GM18907 (cell line): ENCODE measurements around the gene PXMP4.

Experiments
- ATAC-seq: cut with Tn5 transposase; IDR thresholded peaks from one replicate; pipeline ENCODE4 v1.9.1; 2021; ENCODE audit warnings: mild to moderate bottlenecking, moderate library complexity; ENCODE audit not compliant: unreplicated experiment

Gene PXMP4

DNA sequence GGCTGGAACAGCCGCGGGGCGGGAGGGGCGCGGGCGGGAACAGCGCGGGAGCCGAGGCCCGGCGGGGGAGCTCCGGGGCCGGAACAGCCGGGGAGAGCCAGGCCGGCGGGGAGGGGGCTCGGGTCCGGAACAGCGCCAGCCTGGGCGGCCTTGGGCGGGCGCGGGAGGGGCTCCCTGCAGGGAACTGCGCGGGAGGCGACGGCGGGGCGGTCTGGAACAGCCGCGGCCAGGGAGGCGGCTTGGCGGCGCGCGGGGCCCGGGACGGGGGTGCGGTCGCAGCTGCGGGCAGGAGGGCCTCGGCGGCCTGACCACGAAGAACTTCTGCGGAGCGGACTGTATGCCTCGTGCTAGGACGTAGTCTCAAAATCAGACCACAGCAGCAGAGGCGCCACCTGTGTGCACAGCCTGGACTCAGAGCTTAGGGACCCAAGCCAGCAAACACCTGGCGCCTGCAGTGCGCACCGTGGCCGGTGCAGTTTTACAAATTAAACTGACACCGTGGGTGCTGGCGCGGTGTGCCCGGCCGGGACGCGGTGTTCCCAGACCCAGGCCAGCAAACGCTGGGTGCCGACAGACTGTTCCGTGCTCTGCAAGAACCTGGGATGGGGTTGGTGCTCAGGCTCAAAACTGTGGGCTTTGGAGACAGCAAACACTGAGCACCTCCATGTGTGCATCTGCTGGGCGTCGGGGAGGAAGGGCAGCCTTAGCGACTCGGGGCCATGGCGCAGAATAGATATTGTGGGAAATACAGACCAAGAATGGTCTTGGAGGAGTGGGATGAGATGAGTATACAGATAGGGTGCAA lies 12.3 kb upstream of the PXMP4 start:
- ATAC-seq, result peak; percentile 65

DNA sequence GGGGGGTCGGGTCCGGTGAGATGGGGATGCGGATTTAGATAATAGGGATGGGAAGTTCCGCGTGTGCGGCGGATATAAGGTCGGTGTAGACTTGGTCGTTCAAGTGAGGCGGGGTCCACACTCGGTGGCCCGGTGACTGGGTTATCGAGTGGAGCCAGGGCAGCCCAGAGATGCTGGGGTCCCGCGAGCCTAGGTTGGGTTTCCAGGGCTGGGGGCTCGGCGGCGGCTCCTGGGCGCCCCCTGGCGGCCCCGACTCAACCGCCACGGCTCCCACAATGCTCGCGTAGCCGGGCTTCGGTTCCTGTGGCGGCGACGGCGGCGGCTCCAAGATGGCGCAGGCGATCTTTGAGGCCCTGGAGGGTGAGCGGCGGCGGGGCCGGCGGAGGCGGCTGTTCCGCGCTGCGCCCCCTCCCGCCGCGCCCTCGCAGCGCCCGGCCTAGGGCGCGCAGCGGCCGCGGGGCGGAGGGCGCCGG lies 11.6 kb upstream of the PXMP4 start, which contains the start of gene ZNF341:
ZNF341 (plus strand) TSS at position 304 of the 473 bp plus-strand sequence; CDS start at position 330, 26 bp downstream.
- peak; percentile 80 for ATAC-seq

DNA sequence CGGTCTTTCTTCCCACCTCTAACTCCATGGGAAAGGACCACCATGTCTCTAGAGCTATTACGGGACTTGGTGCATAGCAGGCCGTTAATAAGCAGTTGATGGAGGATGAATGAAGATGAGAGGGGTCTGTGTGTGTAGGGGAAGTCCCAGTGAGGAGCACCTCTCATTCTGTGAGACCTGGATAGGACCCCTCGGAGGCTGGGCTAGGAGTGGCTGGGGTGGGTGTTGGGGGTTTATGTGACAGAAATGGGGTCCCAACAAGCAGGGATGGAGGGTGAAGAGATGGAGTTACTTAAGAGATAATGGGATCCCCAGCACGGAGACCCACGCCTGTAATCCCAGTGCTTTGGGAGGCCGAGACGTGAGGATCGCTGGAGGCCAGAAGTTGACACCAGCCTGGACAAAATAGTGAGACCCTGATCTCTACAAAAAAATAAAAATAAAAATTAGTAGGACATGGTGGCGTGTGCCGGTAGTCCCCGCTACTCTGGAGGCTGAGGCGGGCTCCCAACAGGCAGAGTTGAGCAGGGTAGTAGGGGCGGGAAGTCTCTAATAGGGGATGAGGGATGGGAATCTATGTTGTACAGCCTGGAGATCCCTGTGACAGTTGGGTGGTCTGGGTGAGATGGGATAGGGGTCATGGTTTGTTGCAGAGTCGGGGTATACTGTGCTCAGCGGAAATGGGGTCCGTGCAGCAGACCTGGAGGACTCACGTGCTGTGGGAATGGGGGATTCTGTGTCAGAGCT lies 11.0 kb upstream of the PXMP4 start:
- no peak for ATAC-seq

DNA sequence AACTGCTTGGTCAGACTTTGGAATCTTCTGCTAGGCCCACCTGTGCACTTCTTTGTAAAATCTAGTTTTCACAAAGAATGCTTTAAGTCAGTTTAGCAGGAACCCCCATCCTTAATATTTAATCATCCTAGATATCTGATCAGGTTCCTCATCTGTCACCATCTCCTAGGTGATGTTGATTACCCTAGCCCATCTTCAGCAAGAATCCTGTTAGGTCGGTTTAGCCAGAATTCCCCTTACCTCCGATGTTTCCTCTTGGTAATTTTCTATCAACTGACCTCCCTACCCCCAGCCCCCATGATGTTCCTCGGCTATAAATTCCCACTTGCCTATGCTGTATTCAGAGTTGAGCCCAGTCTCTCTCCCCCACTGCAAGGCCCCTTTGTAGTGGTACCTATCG lies 9.0 kb upstream of the PXMP4 start:
- ATAC-seq, result no peak

DNA sequence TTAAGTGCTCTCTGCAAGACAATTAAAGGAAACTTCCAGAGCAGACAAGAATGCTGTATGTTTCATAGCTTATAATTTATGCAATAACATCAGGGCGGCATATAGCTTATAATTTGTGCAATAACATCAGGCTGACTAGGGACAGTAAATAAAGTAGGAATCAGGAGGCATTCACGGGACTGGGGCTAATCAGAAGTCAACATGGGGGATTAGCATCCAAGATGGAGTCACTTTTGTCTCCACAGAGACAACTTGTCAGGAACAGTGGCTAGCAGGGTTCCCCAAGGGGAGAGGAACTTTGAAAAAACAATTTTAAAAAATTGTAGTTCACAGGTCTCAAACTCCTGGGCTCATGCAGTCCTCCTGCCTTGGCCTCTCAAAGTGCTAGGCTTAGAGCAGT lies 8.4 kb upstream of the PXMP4 start:
- ATAC-seq, result no peak

DNA sequence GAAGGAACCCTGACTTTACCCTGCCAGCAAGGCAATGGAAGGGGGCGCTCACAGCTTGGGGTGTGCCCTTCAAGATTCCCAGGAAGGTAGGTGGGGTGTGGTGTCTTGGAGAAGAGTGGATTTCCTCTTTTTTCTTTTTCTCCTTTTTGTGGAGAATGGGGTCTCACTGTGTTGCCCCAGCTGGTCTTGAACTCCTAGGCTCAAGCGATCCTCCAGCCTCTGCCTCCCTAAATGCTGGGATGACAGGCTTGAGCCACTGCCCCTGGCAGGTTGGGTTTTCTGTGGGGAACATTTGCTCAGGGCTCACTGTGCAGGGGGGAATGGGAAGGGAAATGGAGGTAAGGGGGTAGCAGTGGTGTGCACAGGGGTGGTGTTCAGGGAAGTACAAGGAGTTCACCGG lies 7.7 kb upstream of the PXMP4 start:
- ATAC-seq, result no peak

DNA sequence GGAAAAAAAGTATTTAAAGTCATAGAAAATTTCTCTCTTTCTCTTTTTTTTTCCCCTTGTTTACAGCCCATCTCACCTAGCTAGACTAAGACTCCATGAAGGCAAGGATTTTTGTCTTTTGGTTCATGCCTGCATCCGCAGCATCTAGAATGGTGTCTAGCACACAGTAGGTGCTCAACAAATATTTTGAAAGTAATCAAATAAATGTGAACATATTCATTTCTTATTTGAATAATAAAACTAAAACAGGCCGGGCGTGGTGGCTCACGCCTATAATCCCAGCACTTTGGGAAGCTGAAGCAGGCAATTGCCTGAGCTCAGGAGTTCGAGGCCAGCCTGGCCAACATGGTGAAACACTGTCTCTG lies 7.0 kb upstream of the PXMP4 start:
- ATAC-seq, result no peak

DNA sequence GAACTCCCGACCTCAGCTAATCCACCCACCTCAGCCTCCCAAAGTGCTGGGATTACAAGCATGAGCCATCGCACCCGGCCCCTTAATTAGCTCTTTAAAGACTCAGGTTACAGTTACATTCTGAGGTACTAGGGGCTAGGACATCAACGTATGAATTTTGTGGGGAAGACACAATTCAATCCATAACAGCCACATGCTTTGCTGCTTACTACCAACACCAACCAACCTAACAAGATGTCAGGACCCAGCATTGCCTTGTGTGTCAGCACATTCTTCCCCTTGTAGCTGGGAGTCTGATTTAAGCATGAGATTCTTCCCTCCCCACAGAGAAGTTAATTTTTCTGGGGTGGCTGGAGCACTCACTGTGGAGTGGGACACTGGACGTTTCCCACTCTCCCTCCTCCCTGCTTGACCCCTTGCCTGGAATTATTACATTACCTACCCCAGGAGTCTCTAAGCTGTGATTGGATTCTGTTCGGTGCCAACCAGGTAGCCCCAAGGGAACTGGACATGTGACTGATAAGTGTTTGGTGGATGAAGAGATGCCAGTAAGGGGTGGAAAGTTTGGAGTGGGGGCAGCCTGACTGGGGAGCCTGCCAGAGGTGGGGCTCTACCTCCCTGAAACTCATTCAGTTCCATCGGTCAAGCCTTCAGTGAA lies 5.6 kb upstream of the PXMP4 start:
- ATAC-seq, result no peak

DNA sequence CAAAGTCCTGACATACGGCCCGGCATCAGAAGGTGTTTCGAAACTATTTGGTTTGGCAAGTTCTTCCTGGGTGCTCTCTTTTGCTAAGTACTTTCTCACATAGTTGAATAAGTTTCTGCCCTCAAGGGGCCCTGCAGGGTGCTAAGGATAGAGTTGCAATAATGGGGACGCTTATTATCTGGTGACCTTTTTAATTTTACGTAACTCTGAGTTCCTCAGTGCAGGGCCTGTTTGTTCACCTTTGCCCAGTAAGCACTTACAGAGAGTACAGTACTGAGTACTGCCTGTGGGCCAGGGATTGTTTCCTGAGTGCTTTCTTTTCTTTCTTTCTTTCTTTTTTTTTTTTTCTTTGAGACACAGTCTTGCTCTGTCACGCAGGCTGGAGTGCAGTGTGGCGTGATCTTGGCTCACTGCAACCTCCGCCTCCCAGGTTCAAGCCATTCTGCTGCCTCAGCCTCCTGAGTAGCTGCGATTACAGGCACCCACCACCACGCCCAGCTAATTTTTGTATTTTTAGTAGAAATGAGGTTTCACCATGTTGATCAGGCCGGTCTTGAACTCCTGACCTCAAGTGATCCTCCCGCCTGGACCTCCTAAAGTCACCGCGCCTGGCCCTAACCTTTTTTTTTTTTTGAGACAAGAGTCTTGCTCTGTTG lies 4.5 kb upstream of the PXMP4 start:
- no peak for ATAC-seq

DNA sequence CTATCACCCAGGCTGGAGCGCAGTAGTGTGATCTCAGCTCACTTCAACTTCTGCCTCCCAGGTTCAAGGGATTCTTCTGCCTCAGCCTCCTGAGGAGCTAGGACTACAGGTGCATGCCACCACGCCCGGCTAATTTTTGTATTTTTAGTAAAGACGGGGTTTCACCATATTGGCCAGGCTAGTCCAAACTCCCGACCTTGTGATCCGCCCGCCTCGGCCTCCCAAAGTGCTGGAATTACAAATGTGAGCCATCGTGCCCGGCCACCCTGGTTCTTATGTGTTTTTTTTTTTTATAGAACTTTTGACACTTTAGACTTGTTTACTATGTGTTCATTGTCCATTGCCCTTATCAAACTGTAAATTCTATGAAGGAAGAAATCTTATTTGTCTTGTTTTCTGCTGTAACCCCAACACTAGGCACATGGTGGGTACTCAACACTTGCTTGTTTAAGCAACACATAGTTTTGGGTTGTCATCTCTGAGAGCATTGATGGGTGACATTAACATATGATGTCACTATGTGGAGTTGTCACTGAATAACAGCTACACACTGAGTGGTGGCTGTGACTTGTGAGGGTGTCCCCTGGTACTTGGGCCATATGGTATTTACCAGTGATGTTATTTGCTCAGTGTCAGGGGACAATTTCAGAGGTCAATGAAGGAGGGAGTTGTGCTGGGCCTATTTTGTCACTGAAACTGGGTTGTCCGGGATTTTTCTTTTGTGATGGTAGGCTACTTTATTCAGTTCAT lies 1.5 kb upstream of the PXMP4 start:
- ATAC-seq, result no peak

DNA sequence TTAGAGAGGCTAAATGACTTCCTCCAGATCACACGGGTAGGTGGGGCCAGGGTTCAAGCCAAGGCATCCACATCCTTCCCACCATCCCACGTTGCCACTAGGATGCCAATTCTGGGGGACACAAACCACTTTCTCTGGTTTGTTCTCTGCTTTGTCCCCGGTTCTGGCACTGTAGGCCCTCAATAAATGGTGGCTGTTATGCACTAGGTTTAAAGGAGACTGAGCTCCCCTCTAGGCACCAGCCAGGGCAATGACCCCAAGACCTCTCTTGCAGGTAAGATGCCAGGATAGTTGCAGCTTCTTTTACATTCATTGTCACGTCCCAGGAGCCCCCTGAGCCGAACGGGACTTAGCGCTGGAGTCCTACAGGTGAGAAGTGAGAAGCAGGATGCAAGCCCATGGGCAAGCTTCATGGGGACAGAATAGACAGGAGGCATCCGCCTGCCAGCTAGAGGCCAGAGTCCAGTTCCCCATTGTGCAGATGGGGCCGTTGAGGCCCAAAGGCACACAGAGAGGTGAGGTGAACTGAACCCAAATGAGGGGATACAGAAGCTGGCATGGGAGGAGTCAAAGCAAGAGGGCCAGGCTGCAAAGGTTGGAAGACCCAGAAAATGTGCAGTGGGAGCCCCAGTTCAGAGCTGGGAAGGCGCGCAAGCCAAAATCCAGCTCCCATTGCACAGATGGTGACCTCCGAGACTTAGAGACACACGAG lies 677 bp downstream of the PXMP4 start:
- ATAC-seq, result peak; percentile 5

DNA sequence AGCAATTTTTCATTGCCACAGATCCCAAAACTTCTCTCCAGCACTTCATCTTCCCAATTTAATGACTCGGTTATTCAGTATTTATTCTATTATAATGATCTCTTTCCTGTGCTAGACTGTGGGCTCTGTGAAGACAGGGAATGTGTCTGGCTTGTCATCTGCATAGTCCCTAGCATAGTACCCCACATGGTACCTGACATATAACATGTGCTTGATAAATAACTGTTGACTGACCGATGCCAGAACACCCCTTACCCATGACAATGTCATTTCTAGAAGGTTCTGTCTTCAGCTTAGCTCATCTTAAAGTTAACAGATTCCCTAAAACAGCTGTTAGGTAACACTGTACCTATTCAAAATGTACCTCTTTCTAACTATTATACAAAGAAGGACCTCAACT lies 3.6 kb downstream of the PXMP4 start:
- no peak for ATAC-seq

DNA sequence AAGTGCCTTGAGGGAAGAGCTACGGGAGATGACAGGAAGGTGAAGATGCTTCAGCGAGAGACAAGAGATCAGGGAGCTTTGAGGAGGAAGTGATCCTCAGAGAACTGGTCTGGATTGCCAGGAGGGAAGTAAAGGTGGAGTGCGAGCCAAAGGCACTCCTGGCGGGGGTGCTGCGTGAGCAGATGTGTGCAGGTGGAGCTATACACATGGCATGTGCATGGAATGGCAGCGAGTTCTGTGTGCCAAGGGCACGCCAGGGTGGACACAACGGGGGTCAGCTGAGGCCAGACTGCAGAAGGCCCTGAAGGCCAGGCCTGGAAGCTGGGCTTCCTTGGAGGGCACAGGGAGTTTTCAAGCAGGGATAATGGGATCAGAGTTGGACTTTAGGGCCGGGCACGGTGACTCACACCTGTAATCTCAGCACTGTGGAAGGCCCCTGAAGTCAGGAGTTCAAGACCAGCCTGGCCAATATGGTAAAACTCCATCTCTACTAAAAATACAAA lies 6.2 kb downstream of the PXMP4 start:
- ATAC-seq, result no peak

DNA sequence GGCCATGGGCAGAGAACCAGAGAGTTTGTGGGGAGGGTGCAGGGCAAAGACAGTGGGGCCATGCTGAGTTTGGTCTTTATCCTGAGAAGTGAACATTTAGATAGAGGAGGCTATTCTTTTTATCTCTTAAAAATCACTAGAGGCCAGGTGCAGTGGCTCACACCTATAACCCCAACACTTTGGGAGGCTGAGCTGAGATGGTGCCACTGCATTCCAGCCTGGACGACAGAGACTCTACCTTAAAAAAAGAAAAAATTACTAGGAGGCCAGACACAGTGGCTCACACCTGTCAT lies 8.7 kb downstream of the PXMP4 start:
- ATAC-seq, result no peak

DNA sequence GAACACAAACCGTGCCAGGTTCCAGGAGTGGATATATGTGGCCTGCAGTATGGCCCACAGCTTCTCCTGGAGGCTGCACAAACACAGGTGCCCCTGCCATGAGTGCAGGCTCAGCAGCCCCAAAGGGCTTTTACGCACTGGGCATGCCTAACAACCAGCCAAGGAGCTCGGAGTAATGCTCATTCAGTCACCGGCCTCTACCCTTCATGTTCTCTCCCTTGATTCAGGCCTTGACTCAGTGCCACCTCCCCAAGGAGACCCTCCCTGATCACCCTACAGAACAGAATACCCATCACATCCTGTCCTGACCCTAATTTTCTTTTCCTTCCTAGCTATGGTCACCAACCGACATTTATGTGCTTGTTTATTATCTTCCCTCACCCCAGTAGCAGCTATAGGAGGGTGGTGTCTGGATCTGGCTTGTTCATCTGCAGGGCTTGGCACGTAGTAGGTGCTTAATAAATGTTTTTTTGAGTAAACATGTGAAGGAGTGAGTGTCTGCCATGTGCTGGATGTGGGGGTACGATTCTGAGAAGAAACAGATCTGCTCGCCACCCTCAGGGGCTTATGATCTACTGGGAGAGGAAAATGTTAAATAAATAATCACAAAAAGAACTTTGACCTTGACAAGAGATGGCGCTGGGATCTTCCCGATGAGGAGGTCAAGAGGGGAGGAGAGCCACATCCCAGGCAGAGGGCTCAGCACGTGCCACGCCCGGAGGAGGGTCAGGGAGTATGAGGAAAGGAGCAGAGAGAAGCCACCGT lies 9.2 kb downstream of the PXMP4 start:
- ATAC-seq, result no peak

DNA sequence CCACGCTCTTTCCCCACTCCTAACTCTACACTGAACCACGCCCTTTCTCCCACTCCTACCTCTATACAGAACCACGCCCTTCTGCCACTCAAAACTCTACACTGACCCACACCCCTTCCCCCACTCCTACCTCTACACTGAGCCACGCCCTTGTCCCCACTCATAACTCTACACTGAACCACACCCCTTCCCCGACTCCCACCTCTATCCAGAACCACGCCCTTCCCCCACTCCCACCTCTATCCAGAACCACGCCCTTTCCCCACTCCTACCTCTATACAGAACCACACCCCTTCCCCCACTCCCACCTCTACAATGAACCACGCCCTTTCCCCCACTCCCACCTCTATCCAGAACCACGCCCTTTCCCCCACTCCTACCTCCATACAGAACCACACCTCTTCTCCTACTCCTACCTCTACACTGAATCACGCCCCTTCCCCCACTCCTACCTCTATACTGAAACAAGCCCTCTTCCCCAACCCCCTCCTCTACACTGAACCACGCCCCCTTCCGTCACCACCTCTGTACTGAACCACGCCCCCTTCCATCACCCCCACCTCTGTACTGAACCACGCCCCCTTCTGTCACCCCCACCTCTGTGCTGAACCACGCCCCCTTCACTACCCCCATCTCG lies 10.1 kb downstream of the PXMP4 start:
- ATAC-seq, result no peak

DNA sequence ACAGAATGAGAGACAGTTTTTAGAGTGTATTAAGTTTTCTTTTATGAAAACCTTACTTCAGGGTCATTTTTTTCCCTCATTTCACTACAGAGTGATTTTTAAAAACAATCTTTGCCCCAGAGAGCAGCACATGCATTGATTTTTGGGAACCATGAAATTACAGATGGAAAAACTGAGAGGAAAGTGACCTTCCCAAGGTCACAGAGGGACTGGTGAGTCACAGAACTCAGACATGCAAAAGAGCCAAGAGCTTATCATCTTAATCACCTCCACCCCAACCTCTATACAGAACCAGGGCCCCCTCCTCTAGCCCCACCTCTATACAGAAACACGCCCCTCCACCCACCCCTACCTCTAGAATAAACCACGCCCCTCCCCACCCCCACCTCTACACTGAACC lies 10.7 kb downstream of the PXMP4 start:
- ATAC-seq, result no peak

DNA sequence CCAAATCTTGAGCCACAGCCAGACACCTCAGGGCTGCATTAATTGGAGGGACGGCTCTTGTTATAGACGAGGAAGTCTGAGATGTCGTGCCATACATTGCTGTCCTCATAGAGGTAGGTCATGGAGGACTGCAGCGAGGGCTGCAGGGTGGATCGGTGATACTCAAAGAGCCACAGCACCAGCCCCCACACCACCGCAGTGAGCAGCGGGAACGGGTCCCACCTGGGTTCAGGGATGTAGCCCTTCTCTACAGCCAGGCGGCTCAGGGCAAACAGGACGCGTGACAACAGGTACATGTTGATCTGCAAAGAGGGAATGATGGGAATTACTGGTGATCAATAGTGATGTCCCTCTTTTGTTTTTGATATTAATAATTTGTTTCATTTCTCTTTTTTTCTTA lies 12.4 kb downstream of the PXMP4 start:
- no peak for ATAC-seq
